Measurements from ENCODE around the gene STX3. TPM values are rescaled to one million over a fixed set of nuclear protein-coding genes. Genes with fewer than 3 reads are reported as not detected.

STX3 gene
- total RNA-seq, 1 donor from 2014 or later, result 22.1 TPM

- DNase-seq (ENCODE audit: low spot score), result no peak
- Mint-ChIP-seq H3K27me3 (ENCODE audit: low read depth) (peaks cover 22% of the 10 kb centered on the region), H3K4me1 (ENCODE audit: low read depth) (no peaks in the 10 kb centered on the region), H3K9me3 (ENCODE audit: low read depth) (no peaks in the 10 kb centered on the region), H3K4me3 (ENCODE audit: unreplicated experiment) (no peak within 1 kb of the TSS), H3K36me3 (ENCODE audit: low read depth) (no peaks in the 10 kb centered on the region), H3K27ac (ENCODE audit: unreplicated experiment) (no peak within 1 kb of the TSS)
- TF ChIP-seq CTCF (IDR thresholded peaks at IDR 0.05), result no peak
These were observed 41.4 kb upstream of the STX3 start, which contains the start of gene OR10V1 for GRCh38 chr11:59713745-59714144. Gene OR10V1, minus strand, starts transcription at chr11:59713845. Its CDS starts 0 bp downstream, at chr11:59713845.

GRCh38 chr11:59716051-59716450, 39.1 kb upstream of the STX3 start:
- H3K4me1 Mint-ChIP-seq (ENCODE audit: low read depth), result no peaks in the 10 kb centered on the region
- peaks cover 27% of the 10 kb centered on the region for H3K27me3 Mint-ChIP-seq (ENCODE audit: low read depth)
- H3K27ac Mint-ChIP-seq (ENCODE audit: unreplicated experiment), result no peak overlapping the region
- no peaks in the 10 kb centered on the region for H3K9me3 Mint-ChIP-seq (ENCODE audit: low read depth)
- no peaks in the 10 kb centered on the region for H3K36me3 Mint-ChIP-seq (ENCODE audit: low read depth)
- no peak for TF ChIP-seq CTCF (IDR thresholded peaks at IDR 0.05)
- no peak for DNase-seq (ENCODE audit: low spot score)
- no peak overlapping the region for H3K4me3 Mint-ChIP-seq (ENCODE audit: unreplicated experiment)

DNA sequence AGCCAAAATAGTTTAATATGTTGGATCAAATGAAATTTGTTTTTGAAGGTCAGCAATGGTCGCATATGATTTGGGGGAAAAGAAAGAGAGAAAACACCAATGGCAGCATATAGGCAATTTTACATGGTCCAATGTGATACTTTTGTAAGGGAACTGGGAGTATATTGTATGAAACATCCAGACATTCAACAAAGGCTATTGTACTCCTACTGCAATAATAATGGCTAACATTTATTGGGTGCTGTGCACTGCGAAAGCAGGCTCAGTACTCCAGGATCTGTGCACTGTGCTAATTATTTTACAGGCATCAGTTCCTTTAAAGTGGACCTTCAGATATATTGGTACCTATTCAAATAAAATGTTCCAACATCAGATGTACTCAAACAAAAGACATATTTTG, 35.6 kb upstream of the STX3 start:
- H3K27me3 Mint-ChIP-seq (ENCODE audit: low read depth), result peaks cover 39% of the 10 kb centered on the region
- no peak overlapping the region for H3K4me3 Mint-ChIP-seq (ENCODE audit: unreplicated experiment)

DNA sequence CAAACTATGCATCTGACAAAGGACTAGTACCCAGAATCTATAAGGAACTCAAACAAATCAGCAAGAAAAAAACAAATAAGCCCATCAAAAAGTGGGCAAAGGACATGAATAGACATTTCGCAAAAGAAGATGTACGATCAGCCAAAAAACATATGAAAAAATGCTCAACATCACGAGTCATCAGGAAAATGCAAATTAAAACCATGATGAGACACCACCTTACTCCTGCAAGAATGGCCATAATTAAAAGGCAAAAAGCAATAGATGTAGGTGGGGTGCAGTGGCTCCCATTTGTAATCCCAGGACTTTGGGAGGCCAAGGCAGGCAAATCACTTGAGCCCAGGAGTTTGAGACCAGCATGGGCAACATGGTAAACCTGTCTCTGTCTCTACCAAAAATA, 31.1 kb upstream of the STX3 start:
- no peak for TF ChIP-seq CTCF (IDR thresholded peaks at IDR 0.05)
- Mint-ChIP-seq H3K36me3 (ENCODE audit: low read depth) (no peaks in the 10 kb centered on the region), H3K27ac (ENCODE audit: unreplicated experiment) (no peak overlapping the region), H3K9me3 (ENCODE audit: low read depth) (peaks cover 3% of the 10 kb centered on the region), H3K4me3 (ENCODE audit: unreplicated experiment) (no peak overlapping the region), H3K27me3 (ENCODE audit: low read depth) (peaks cover 22% of the 10 kb centered on the region), H3K4me1 (ENCODE audit: low read depth) (no peaks in the 10 kb centered on the region)
- no peak for DNase-seq (ENCODE audit: low spot score)

More for the DNA sequence above, 35.6 kb upstream of the STX3 start:
- no peak for TF ChIP-seq CTCF (IDR thresholded peaks at IDR 0.05)
- no peaks in the 10 kb centered on the region for H3K9me3 Mint-ChIP-seq (ENCODE audit: low read depth)
- no peak for DNase-seq (ENCODE audit: low spot score)
- no peaks in the 10 kb centered on the region for H3K36me3 Mint-ChIP-seq (ENCODE audit: low read depth)
- no peaks in the 10 kb centered on the region for H3K4me1 Mint-ChIP-seq (ENCODE audit: low read depth)
- H3K27ac Mint-ChIP-seq (ENCODE audit: unreplicated experiment), result no peak overlapping the region

DNA sequence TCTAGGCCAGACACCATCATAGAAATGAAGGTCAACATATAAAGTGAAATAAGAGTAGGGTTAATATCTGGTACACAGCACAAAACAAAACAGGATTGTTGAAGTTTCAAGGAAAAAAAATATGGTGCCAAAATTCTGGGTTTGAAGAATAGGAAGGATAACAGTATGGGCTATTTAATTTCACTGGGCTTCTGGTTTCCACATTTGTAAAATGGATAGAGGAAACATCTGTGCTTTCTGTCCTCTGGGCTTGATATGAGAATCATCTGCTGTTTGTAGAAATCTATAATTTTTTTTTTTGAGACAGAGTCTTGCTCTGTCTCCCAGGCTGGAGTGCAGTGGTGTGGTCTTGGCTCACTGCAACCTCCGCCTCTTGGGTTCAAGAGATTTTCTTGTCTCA, 27.8 kb upstream of the STX3 start:
- Mint-ChIP-seq H3K27me3 (ENCODE audit: low read depth) (peaks cover 8% of the 10 kb centered on the region), H3K4me3 (ENCODE audit: unreplicated experiment) (no peak overlapping the region), H3K4me1 (ENCODE audit: low read depth) (no peaks in the 10 kb centered on the region), H3K9me3 (ENCODE audit: low read depth) (peaks cover 3% of the 10 kb centered on the region), H3K27ac (ENCODE audit: unreplicated experiment) (no peak overlapping the region), H3K36me3 (ENCODE audit: low read depth) (no peaks in the 10 kb centered on the region)
- DNase-seq (ENCODE audit: low spot score), result no peak
- TF ChIP-seq CTCF (IDR thresholded peaks at IDR 0.05), result no peak
